Endothelial cell of umbilical vein (primary cell): ENCODE data around the gene LYRM4. TPM values are rescaled to one million over a fixed set of nuclear protein-coding genes. Genes with fewer than 3 reads are reported as not detected.

Experiments used
- BruUV-seq: library from RNA; stranded (reverse); fragments of 400-500 nt; replicated peaks from 2 replicates; lab custom pipeline; 2021; lab: Mats Ljungman, UMichigan
- CTCF ChIA-PET: fragments of 300-600, 350-600 bp; sonication (Branson Sonifier 250); formaldehyde crosslinking; loops from one replicate; lab custom pipeline; 2021; ENCODE audit warnings: antibody characterized with exemption, inconsistent platforms; lab: Charles Lee
- POLR2A ChIA-PET: fragments of 300-600, 350-600 bp; sonication (Branson Sonifier 250); formaldehyde crosslinking; loops from one replicate; lab custom pipeline; 2021; ENCODE audit warnings: antibody characterized with exemption, inconsistent platforms; lab: Charles Lee
- DNase-seq: peaks from one replicate; pipeline ENCODE4 v3.0.0-alpha.2; 2011; ENCODE audit warnings: low read depth, low spot score
- FAIRE-seq: peaks from 2 replicates; lab custom pipeline; 2011; peaks lifted over from hg19 to GRCh38; lab: Jason Lieb, UNC
- H2AFZ ChIP-seq: 2 replicates; pipeline ENCODE4 v1.6.0; 2012; ENCODE audit warnings: low read depth, low read length, control low read depth, inconsistent platforms
- H3K27ac ChIP-seq: 2 replicates; pipeline ENCODE4 v1.5.1; 2011; ENCODE audit warnings: low read depth, mild to moderate bottlenecking, control low read depth, low read length, moderate library complexity; ENCODE audit not compliant: insufficient read depth
- H3K27me3 ChIP-seq, 2 experiments: 2 replicates each; pipeline versions ENCODE4 v1.6.0 to v1.6.1; 2011; ENCODE audit warnings: low read length in 2 of 2, mixed read lengths in 1 of 2; ENCODE audit not compliant: control insufficient read depth in 2 of 2, insufficient read depth in 2 of 2
- H3K36me3 ChIP-seq, 2 experiments: 2 replicates in 1 of 2; 3 replicates in 1 of 2; pipeline ENCODE4 v1.5.1; 2011; ENCODE audit warnings: low read length in 2 of 2, mild to moderate bottlenecking in 1 of 2, moderate library complexity in 1 of 2; ENCODE audit not compliant: control insufficient read depth in 2 of 2, insufficient read depth in 2 of 2; ENCODE audit errors: extremely low read depth in 1 of 2
- H3K4me1 ChIP-seq: 3 replicates; pipeline ENCODE4 v1.5.1; 2011; ENCODE audit warnings: mild to moderate bottlenecking, low read length; ENCODE audit not compliant: control insufficient read depth, insufficient read depth; ENCODE audit errors: extremely low read depth
- H3K4me2 ChIP-seq: 2 replicates; pipeline ENCODE4 v1.6.1; 2011; ENCODE audit warnings: low read length, control low read depth, mixed read lengths; ENCODE audit not compliant: insufficient read depth
- H3K4me3 ChIP-seq, 3 experiments: fragments of 200-600 bp in 1 of 3; sonication (generic), shearing (Covaris generic) in 1 of 3; replicated peaks in 1 of 3; 2 replicates each; pipeline ENCODE4 v1.5.1; 2011 to 2016; ENCODE audit warnings: control low read depth in 3 of 3, low read length in 3 of 3, mild to moderate bottlenecking in 2 of 3, inconsistent platforms in 1 of 3, low read depth in 1 of 3, moderate library complexity in 1 of 3; ENCODE audit not compliant: insufficient read depth in 1 of 3
- H3K79me2 ChIP-seq: 2 replicates; pipeline ENCODE4 v1.6.0; 2012; ENCODE audit warnings: low read length, inconsistent platforms; ENCODE audit not compliant: control insufficient read depth, insufficient read depth
- H3K9ac ChIP-seq: replicated peaks from 2 replicates; pipeline ENCODE3; 2011; ENCODE audit warnings: low read length, control low read depth; ENCODE audit not compliant: insufficient read depth; ENCODE audit errors: extremely low read depth
- H3K9me1 ChIP-seq: replicated peaks from 3 replicates; pipeline ENCODE4 v1.6.0; 2011; ENCODE audit warnings: mild to moderate bottlenecking, low read length; ENCODE audit not compliant: control insufficient read depth, insufficient read depth; ENCODE audit errors: extremely low read depth
- H3K9me3 ChIP-seq: replicated peaks from 2 replicates; pipeline ENCODE4 v1.5.1; 2012; ENCODE audit warnings: low read length, inconsistent platforms; ENCODE audit not compliant: control insufficient read depth, insufficient read depth
- H4K20me1 ChIP-seq: replicated peaks from 2 replicates; pipeline ENCODE3; 2011; ENCODE audit warnings: mild to moderate bottlenecking, low read length; ENCODE audit not compliant: control insufficient read depth, insufficient read depth; ENCODE audit errors: extremely low read depth
- EZH2 ChIP-seq: IDR thresholded peaks from 2 replicates; pipeline ENCODE4 v1.6.1; 2012; ENCODE audit warnings: borderline replicate concordance, low read depth, mild to moderate bottlenecking, moderate library complexity, low read length, inconsistent platforms; ENCODE audit not compliant: severe bottlenecking
- FOS ChIP-seq: IDR thresholded peaks from 2 replicates; pipeline ENCODE4 v1.6.1; 2011; ENCODE audit warnings: mild to moderate bottlenecking, low read length, moderate library complexity, borderline replicate concordance; ENCODE audit not compliant: insufficient read depth
- GATA2 ChIP-seq: IDR thresholded peaks from 2 replicates; pipeline ENCODE4 v1.7.0; 2011; ENCODE audit warnings: low read depth, mild to moderate bottlenecking, moderate library complexity, mixed read lengths, low read length; ENCODE audit not compliant: insufficient read length, insufficient read depth
- JUN ChIP-seq: IDR thresholded peaks from 2 replicates; pipeline ENCODE4 v1.6.1; 2011; ENCODE audit warnings: borderline replicate concordance, low read depth; ENCODE audit not compliant: insufficient read length, insufficient read depth
- MYC ChIP-seq: IDR thresholded peaks from one replicate; pipeline ENCODE4 v1.6.1; 2011; ENCODE audit warnings: mild to moderate bottlenecking, low read depth, low read length
- POLR2A ChIP-seq: IDR thresholded peaks from 2 replicates; pipeline ENCODE4 v1.6.1; 2012; ENCODE audit warnings: low read depth, mild to moderate bottlenecking, control low read depth, low read length
- POLR2AphosphoS5 ChIP-seq: IDR thresholded peaks from 2 replicates; pipeline ENCODE4 v1.6.1; 2012; ENCODE audit warnings: low read depth, mild to moderate bottlenecking, control low read depth, low read length, moderate library complexity; ENCODE audit not compliant: insufficient read depth
- dilution Hi-C: fragments of 300-500 bp; cut with MboI; formaldehyde crosslinking; loops from one replicate; pipeline ENCODE4 v1.15.0; 2019; ENCODE audit warnings: low sequenced_read_pairs; ENCODE audit not compliant: extremely low pct_ligation_motif_present
- intact Hi-C: fragments of 100-400 bp; cut with micrococcal nuclease; formaldehyde crosslinking; loops from one replicate; pipeline ENCODE4 v1.10.0; 2022
- polyA plus RNA-seq, 4 experiments: library from polyadenylated mRNA; depleted of rRNA in 3 of 4; stranded (reverse) in 3 of 4; unstranded in 1 of 4; fragments of >200 nt; gene quantifications; 2 replicates each; pipeline versions ENCODE4 v1.2.1 to v1.2.3, GENCODE V29; 2011 to 2012; ENCODE audit warnings: missing spikeins in 1 of 4
- total RNA-seq: library from RNA; stranded (reverse); gene quantifications from 2 replicates; pipeline ENCODE4 v1.2.3, GENCODE V29; 2021
- TF ChIP-seq, protein P1 (sequence below), 2 donors: IDR thresholded peaks; 1 replicate in 1 of 2; 2 replicates in 1 of 2; pipeline ENCODE4 v1.5.1; 2011; ENCODE audit warnings: low read length in 2 of 2, mild to moderate bottlenecking in 2 of 2, moderate library complexity in 2 of 2, control low read depth in 1 of 2, inconsistent platforms in 1 of 2, low read depth in 1 of 2; ENCODE audit not compliant: insufficient read depth in 1 of 2; ENCODE audit errors: extremely low read depth in 1 of 2
- TF ChIP-seq, protein P2 (sequence below): IDR thresholded peaks from 2 replicates; pipeline ENCODE4 v1.6.1; 2011; ENCODE audit not compliant: insufficient read depth, insufficient read length

Gene LYRM4
- total and polyA plus RNA-seq, 2 donors (not counting 3 experiments of a cell fraction or from before 2014, with no cell fraction given): 39.5 to 44.0 TPM

DNA sequence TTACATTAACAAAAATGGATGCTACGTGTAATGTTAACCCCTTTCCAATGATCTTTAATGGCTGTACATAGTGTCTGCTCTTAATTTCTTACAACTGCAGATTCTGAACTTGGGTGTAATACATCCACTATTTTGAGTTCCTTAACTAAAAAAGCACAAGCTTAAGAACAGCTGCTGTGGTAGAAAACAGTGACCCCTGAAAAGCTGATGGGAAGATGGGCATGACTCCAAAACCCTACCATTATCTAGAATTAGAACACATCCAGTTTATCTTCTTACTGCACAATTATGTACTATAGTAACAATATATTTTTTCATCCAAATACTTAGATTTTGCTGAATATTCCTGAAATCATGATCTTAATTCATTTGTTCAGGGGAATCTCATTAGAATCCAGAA is 49.3 kb downstream of the LYRM4 start:
- ChIA-PET CTCF (interaction anchor here (1.1 to 3.7 kb wide), 3 partner anchors 68 to 191 kb away, joined by 3 to 14 read pairs (median 4); no protein-coding TSS in a partner anchor), POLR2A (no interaction called here)
- H3K4me2 ChIP-seq: no peak overlapping the region
- no peak overlapping the region for H2AFZ ChIP-seq
- DNase-seq (no peak), FAIRE-seq (no peak)
- H3K79me2 ChIP-seq: no peaks in the 10 kb centered on the region
- H3K27ac ChIP-seq: no peak overlapping the region
- H4K20me1 ChIP-seq: no peaks in the 10 kb centered on the region
- intact Hi-C loops: no loop called here
- dilution Hi-C loops: no loop called here
- no peaks in the 10 kb centered on the region for H3K9me1 ChIP-seq
- H3K4me3 ChIP-seq: no peak overlapping the region
- TF ChIP-seq POLR2A (no peak), JUN (no peak), POLR2AphosphoS5 (no peak), FOS (no peak), GATA2 (no peak), MYC (no peak), EZH2 (no peak)
- TF ChIP-seq, protein P1, sequence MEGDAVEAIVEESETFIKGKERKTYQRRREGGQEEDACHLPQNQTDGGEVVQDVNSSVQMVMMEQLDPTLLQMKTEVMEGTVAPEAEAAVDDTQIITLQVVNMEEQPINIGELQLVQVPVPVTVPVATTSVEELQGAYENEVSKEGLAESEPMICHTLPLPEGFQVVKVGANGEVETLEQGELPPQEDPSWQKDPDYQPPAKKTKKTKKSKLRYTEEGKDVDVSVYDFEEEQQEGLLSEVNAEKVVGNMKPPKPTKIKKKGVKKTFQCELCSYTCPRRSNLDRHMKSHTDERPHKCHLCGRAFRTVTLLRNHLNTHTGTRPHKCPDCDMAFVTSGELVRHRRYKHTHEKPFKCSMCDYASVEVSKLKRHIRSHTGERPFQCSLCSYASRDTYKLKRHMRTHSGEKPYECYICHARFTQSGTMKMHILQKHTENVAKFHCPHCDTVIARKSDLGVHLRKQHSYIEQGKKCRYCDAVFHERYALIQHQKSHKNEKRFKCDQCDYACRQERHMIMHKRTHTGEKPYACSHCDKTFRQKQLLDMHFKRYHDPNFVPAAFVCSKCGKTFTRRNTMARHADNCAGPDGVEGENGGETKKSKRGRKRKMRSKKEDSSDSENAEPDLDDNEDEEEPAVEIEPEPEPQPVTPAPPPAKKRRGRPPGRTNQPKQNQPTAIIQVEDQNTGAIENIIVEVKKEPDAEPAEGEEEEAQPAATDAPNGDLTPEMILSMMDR (IDR thresholded peaks at IDR 0.05; ENCODE audit: extremely low read depth in 1 of 2, insufficient read depth in 1 of 2, low read depth in 1 of 2, low read length in 2 of 2): no peak
- TF ChIP-seq, protein P2, sequence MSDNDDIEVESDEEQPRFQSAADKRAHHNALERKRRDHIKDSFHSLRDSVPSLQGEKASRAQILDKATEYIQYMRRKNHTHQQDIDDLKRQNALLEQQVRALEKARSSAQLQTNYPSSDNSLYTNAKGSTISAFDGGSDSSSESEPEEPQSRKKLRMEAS: no peak
- no peak overlapping the region for H3K9ac ChIP-seq
- H3K9me3 ChIP-seq: no peaks in the 10 kb centered on the region
- H3K27me3 ChIP-seq: no peaks in the 10 kb centered on the region
- H3K36me3 ChIP-seq: peaks cover 4 to 5% of the 10 kb centered on the region in 2 experiments
- no TSS peak for BruUV-seq
- H3K4me1 ChIP-seq: peaks cover 5% of the 10 kb centered on the region
